ENCODE measurements around the gene TEX26.

DNA sequence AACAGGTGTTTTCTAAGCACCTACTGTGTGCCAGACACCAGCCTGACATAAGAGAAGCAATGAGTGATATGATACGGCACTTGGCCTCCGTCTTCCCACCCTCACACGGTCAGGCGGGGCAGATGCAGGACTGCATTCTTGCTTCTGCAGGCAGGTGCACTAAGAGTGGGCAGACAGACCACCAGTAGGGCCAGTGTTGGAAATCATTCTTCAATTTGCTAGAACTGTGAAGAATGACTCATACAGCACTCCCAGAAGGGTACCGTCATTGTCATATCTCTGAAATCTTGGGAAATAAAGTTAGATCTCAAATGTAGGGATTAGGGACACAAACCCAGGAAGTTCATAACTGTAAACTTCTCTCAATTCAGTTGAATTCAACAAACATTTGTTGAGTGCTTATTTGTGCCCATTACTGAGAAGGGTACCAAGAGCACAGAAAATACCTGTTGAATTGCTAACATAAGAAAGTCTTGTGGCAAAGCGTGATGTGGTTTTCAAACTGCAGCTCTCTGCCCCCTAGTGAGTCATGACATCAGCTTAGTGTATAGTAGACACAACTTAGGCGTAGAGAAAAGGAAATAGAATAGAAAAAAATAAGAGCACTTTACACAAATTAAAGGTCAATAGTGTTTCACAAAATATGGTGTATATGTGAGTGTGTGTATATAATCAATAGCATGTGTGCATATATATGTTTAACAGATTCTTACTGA, 76.1 kb downstream of the TEX26 start:
- TF ChIP-seq YY1 (IDR thresholded peaks at IDR 0.05; ENCODE audit: low read depth) (no peak), EGR1 (IDR thresholded peaks at IDR 0.05) (no peak), EP300 (IDR thresholded peaks at IDR 0.05; ENCODE audit: borderline replicate concordance) (no peak), RAD21 (IDR thresholded peaks at IDR 0.05; ENCODE audit: low read depth) (no peak), CREB1 (IDR thresholded peaks at IDR 0.05; ENCODE audit: low read depth) (no peak), ZBTB7A (IDR thresholded peaks at IDR 0.05; ENCODE audit: low read depth) (no peak), TCF12 (IDR thresholded peaks at IDR 0.05; ENCODE audit: low read depth) (no peak), NFIC (IDR thresholded peaks at IDR 0.05) (no peak), TAF1 (IDR thresholded peaks at IDR 0.05; ENCODE audit: low read depth) (no peak), TEAD4 (IDR thresholded peaks at IDR 0.05) (no peak)
- TF ChIP-seq, protein P1, sequence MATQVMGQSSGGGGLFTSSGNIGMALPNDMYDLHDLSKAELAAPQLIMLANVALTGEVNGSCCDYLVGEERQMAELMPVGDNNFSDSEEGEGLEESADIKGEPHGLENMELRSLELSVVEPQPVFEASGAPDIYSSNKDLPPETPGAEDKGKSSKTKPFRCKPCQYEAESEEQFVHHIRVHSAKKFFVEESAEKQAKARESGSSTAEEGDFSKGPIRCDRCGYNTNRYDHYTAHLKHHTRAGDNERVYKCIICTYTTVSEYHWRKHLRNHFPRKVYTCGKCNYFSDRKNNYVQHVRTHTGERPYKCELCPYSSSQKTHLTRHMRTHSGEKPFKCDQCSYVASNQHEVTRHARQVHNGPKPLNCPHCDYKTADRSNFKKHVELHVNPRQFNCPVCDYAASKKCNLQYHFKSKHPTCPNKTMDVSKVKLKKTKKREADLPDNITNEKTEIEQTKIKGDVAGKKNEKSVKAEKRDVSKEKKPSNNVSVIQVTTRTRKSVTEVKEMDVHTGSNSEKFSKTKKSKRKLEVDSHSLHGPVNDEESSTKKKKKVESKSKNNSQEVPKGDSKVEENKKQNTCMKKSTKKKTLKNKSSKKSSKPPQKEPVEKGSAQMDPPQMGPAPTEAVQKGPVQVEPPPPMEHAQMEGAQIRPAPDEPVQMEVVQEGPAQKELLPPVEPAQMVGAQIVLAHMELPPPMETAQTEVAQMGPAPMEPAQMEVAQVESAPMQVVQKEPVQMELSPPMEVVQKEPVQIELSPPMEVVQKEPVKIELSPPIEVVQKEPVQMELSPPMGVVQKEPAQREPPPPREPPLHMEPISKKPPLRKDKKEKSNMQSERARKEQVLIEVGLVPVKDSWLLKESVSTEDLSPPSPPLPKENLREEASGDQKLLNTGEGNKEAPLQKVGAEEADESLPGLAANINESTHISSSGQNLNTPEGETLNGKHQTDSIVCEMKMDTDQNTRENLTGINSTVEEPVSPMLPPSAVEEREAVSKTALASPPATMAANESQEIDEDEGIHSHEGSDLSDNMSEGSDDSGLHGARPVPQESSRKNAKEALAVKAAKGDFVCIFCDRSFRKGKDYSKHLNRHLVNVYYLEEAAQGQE (IDR thresholded peaks at IDR 0.05; ENCODE audit: low read depth): no peak
- TF ChIP-seq, protein P2, sequence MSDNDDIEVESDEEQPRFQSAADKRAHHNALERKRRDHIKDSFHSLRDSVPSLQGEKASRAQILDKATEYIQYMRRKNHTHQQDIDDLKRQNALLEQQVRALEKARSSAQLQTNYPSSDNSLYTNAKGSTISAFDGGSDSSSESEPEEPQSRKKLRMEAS (IDR thresholded peaks at IDR 0.05): no peak

Data from Ishikawa (cell line).